Measurements from ENCODE around the gene ASB13.

GRCh38 chr10:5688587-5688986 is 22.2 kb upstream of the ASB13 start:
- TF ChIP-seq EZH2phosphoT487 (IDR thresholded peaks at IDR 0.05; ENCODE audit: unreplicated experiment) = no peak
- TF ChIP-seq, protein P1, sequence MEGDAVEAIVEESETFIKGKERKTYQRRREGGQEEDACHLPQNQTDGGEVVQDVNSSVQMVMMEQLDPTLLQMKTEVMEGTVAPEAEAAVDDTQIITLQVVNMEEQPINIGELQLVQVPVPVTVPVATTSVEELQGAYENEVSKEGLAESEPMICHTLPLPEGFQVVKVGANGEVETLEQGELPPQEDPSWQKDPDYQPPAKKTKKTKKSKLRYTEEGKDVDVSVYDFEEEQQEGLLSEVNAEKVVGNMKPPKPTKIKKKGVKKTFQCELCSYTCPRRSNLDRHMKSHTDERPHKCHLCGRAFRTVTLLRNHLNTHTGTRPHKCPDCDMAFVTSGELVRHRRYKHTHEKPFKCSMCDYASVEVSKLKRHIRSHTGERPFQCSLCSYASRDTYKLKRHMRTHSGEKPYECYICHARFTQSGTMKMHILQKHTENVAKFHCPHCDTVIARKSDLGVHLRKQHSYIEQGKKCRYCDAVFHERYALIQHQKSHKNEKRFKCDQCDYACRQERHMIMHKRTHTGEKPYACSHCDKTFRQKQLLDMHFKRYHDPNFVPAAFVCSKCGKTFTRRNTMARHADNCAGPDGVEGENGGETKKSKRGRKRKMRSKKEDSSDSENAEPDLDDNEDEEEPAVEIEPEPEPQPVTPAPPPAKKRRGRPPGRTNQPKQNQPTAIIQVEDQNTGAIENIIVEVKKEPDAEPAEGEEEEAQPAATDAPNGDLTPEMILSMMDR (conservative IDR thresholded peaks at IDR 0.05; ENCODE audit: low read depth in 2 of 2) = no peak
- TF ChIP-seq EZH2 (IDR thresholded peaks at IDR 0.05; ENCODE audit: low read depth, unreplicated experiment) = no peak
- no peak for TF ChIP-seq POLR2AphosphoS5 (IDR thresholded peaks at IDR 0.05; ENCODE audit: low read depth)
- TF ChIP-seq JUNB (IDR thresholded peaks at IDR 0.05; ENCODE audit: unreplicated experiment) = no peak

All from GM23338 (cell line).